UCSD-AML1 (cell line): ENCODE results near the gene EXOC3L1.

Source experiments
- DNase-seq: peaks from one replicate; lab custom pipeline; 2025; ENCODE audit not compliant: unreplicated experiment; lab: John Stamatoyannopoulos, UW

EXOC3L1 gene

GRCh38 chr16:67190041-67190440 lies at the start of gene EXOC3L1:
Gene EXOC3L1 (minus strand): TSS chr16:67190136. CDS start chr16:67189676, 460 bp downstream.
- DNase-seq, result peak; percentile 49

- no peak for DNase-seq
Measured at GRCh38 chr16:67238806-67239470, 49.0 kb upstream of the EXOC3L1 start.

- DNase-seq, result no peak
Measured at GRCh38 chr16:67238278-67238575, 48.3 kb upstream of the EXOC3L1 start.

DNA sequence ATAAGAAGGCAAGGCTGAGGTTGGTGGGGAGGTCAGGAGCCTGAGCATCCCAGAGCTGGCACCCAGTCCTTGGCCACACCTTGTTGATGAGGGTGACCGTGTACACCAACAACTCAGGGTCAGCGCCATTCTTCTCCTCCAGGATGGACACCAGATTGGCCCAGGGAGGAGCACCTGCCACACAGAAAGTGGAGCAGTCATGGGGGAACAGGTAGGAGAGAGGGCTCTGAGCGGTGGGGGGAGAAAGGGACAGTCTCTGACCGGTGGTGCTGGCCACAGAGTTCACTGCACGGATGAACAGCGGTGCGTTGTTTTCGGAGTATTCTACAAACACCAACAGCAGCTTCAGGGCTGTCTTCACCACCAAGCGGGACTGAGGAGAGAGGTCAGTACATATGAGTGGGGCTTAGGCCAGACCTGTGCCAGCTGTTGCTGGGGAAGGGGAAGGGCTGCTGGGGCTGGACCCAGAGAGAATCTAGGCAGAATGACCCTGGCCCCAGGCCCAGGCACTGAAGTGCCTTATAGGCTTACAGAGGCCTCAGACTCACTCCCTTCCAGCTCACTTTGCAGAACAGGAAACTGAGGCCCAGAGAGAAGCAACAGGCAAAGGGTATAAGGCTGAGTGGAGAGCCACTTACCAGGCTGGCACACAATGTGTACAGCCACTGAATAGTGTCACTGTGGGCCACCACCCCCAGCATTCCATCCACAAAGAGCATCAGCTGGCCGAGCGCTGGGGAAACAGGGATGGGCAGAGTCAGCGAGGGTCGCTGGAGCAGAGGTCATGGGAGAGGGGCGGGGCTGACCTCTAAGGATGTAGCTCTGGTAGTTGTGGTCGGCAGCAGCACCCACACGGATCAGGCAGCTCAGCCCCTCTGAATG lies 47.7 kb upstream of the EXOC3L1 start:
- DNase-seq, result no peak

GRCh38 chr16:67236563-67237395 lies 46.8 kb upstream of the EXOC3L1 start:
- DNase-seq, result peak; percentile 74

DNA sequence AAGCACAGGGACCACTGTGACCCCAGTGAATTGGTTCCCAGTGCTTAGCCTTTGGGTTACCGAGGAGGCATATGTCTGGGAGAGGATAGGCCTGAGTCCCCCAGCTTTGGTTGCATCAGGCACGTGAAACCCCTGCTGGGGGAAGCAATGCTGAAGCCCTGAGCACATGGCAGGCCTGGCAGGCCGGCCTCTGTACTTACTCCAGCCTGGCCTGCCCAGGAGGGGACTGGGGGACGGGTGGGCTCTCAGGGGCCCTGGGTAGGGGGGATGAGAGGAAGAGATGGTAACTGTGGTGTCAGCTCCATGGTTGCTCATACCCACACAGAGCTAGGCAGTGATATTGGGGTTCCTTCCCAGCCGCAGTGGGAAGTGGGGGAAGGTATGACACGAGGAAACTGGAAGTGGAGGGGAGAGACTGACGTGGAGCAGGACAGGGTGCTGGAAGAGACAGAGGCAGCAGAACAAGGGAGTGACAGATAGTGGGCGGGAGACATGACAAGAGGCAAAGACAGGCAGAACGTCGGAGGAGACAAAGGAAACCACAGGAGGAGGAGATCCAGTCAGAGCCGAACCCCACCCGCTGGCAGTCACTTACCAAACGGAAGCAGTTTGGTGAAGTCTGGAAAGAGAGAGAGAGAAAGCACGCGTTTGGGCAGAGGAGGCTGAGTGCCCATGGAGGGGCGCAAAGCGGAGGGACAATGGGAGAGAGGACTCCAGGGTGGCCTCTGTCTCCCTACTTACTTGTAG lies 46.1 kb upstream of the EXOC3L1 start:
- no peak for DNase-seq

DNA sequence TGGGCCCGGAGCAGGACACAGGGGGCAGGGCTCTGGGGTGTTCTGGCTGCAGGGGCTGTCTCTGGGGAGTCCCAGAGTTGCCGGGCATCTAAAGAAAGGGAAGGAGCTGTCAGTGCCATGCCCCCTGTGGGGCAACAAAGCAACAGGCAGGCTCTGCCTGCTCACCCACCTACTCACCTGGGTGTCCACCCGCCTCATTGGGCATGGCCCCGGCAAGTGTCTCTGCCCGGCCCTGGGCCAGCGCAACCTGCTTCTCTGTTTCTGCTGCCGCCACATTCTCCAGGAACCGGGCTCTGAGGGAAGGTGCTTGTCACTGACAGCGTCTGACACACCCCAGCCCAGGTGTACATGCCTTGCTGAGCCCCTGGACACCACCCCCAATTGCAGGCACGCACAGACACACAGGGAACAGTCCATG lies 44.3 kb upstream of the EXOC3L1 start:
- no peak for DNase-seq

DNA sequence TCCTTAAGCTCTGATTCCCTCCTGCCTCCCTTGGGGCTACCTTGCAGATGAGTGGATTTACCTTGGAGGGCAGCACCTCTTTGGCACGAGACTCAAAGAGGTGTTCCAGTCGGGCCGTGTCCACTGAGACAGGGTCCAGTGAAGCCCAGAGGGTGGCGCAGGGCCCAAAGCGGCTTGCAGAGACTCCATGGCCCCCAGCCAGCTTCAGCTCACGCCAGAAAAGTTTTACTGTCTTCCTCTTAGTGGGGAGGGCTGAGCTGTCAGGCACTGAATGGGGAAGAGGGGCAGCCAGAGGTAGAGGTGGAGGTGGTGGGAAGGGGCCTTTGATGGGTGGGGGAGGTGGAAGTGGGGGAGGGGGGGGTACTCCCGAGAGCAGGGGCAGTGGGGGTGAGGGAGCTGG lies 43.7 kb upstream of the EXOC3L1 start:
- no peak for DNase-seq

GRCh38 chr16:67230809-67231660 lies 41.1 kb upstream of the EXOC3L1 start:
- DNase-seq, result no peak

GRCh38 chr16:67229906-67230808 lies 40.2 kb upstream of the EXOC3L1 start:
- no peak for DNase-seq

- no peak for DNase-seq
Measured at GRCh38 chr16:67228905-67229304, 39.0 kb upstream of the EXOC3L1 start.

DNA sequence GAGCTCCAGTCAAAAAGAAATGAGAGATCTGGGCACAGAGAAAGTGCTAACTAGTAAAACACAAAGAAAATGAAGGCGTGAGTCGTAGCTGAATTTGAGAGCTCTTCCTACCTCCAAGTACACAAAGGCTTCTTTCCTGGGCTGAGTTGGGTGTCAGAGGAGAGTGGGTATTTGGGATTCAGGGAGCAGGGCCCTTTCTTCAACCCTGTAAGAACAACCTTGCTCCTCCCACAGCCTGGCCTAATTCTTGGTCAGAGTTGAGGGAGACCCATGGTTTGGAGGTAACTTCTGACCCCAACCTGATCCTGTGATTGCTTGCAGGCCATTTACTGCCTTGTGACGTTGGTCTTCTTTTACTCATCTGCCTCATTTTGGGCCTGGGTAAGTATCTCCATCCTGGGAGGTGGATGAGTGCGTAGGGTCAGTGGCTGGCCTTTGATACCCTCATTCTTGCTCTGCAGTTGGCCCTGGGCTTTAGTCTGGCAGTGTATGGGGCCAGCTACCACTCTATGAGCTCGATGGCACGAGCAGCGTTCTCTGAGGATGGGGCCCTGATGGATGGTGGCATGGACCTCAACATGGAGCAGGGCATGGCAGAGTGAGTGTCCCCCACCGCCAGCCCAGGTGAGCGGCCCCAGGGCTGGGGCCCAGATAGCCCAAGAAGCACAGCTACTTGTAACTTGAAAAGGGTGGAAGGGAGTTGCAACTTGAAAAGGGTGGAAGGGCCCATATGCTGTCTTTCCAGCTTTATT lies 38.3 kb upstream of the EXOC3L1 start:
- no peak for DNase-seq

- no peak for DNase-seq
Measured at GRCh38 chr16:67227567-67227921, 37.6 kb upstream of the EXOC3L1 start.

DNA sequence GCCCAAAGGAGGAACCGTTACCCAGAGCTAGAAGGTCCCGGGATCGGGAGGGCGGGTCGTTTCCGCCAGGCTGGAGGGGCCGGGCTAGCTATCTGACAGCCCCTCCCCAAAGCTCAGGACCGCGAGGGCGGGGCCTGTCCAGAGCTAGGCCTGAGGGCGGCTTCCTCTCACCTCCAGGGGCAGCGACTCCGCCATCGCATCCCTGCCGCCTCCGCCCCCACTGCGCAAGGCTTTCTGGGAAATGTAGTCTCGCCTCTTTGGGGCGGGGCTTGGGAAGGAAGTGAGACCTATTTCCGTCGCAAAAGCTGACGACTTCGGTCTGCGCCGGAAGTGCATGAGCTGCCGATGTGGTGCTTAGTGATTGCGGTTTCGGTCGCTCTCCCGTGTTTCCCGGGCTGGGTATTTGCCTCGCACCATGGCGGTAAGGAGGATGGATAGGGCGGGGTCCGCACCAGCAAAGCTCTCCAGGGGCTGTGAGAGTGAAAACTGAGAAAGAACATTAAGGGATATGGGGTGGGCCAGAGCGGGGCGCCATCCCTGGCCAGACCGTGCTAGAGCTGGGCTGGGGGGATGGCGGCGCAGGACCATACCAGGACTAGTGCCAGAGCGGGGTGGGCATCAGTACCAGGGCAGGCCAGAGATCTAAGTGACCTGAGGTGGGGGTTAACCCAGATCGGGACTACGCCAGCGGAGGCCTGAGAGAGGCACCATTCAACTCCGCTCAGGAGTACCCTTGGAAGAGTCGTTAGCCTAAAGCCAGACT lies 37.0 kb upstream of the EXOC3L1 start, which contains the start of gene TMEM208:
TMEM208 (plus strand) TSS at position 327 of the 763 bp plus-strand sequence; CDS start at position 416, 89 bp downstream.
- peak; percentile 99 for DNase-seq

GRCh38 chr16:67226295-67226803 lies 36.4 kb upstream of the EXOC3L1 start:
- DNase-seq, result no peak

- no peak for DNase-seq
Measured at GRCh38 chr16:67223992-67224391, 34.1 kb upstream of the EXOC3L1 start.
